ENCODE results near the gene ARSD. TPM values are rescaled to one million over a fixed set of nuclear protein-coding genes. Genes with fewer than 3 reads are reported as not detected.

The ARSD gene
- total and polyA plus RNA-seq, 2 of the 13 experiments (the other 11 are each of a cell fraction or from before 2014, with no cell fraction given), result 4.8 to 6.8 TPM

GRCh38 chrX:2883770-2884169, 45.4 kb downstream of the ARSD start (continued):
- TF ChIP-seq ZBTB49 (CRISPR knock-in tag; IDR thresholded peaks at IDR 0.05; ENCODE audit: borderline replicate concordance) (no peak), ZSCAN5A (CRISPR knock-in tag; IDR thresholded peaks at IDR 0.05; ENCODE audit: borderline replicate concordance) (no peak), MXI1 (IDR thresholded peaks at IDR 0.05; ENCODE audit: borderline replicate concordance, low read depth, low read length) (no peak), ZNF850 (CRISPR knock-in tag; conservative IDR thresholded peaks at IDR 0.05) (no peak), PRDM15 (CRISPR knock-in tag; IDR thresholded peaks at IDR 0.05) (no peak), ZNF441 (CRISPR knock-in tag; IDR thresholded peaks at IDR 0.05; ENCODE audit: borderline replicate concordance) (no peak), CEBPB (IDR thresholded peaks at IDR 0.05; ENCODE audit: borderline replicate concordance, low read depth, low read length) (no peak), ZNF7 (CRISPR knock-in tag; IDR thresholded peaks at IDR 0.05) (no peak), GTF3A (CRISPR knock-in tag; conservative IDR thresholded peaks at IDR 0.05) (no peak)
